GM10266 (cell line): ENCODE results near the gene PPT1.

Experiments used
- DNase-seq: peaks from one replicate; pipeline ENCODE4 v3.0.0; 2012; ENCODE audit errors: extremely low spot score
- CTCF ChIP-seq: IDR thresholded peaks from 2 replicates; pipeline ENCODE4 v1.5.1; 2012; ENCODE audit warnings: mild to moderate bottlenecking, low read depth; ENCODE audit not compliant: control insufficient read depth, insufficient read depth; ENCODE audit errors: missing control alignments

PPT1 gene

GRCh38 chr1:40023379-40023944, 73.6 kb downstream of the PPT1 start:
- no peak for TF ChIP-seq CTCF
- DNase-seq = no peak
